Activated CD8-positive, alpha-beta T cell treated with anti-CD3 and anti-CD28 coated beads, Interleukin-2, amount 10 ng/mL, durations not matched to agents 7 days and 5 days (primary cell): Measurements from ENCODE around the gene PICK1. TPM values are rescaled to one million over a fixed set of nuclear protein-coding genes. Genes with fewer than 3 reads are reported as not detected.

Experiments used
- ATAC-seq: fragments of 150-1000 bp; cut with Tn5 transposase; one replicate; pipeline ENCODE4 v1.10.0; 2021; ENCODE audit warnings: moderate library complexity
- CTCF ChIA-PET: fragments of 350-600 bp; sonication (Branson Sonifier 250); formaldehyde crosslinking; loops from one replicate; lab custom pipeline; 2021; ENCODE audit warnings: antibody characterized with exemption; lab: Charles Lee
- POLR2A ChIA-PET: fragments of 350-600 bp; sonication (Branson Sonifier 250); formaldehyde crosslinking; loops from one replicate; lab custom pipeline; 2021; ENCODE audit warnings: antibody characterized with exemption; lab: Charles Lee
- DNase-seq: peaks from one replicate; pipeline ENCODE4 v3.0.0-alpha.2; 2020
- H3K27ac Mint-ChIP-seq: one replicate; pipeline ENCODE4 v1.8.0; 2021; ENCODE audit warnings: mild to moderate bottlenecking, mixed read lengths
- H3K27me3 Mint-ChIP-seq: one replicate; pipeline ENCODE4 v1.8.0; 2021; ENCODE audit warnings: low read depth, mixed read lengths
- H3K36me3 Mint-ChIP-seq: one replicate; pipeline ENCODE4 v1.8.0; 2021; ENCODE audit warnings: low read depth, mixed read lengths
- H3K4me1 Mint-ChIP-seq: one replicate; pipeline ENCODE4 v1.8.0; 2021; ENCODE audit warnings: low read depth, mixed read lengths
- H3K4me3 Mint-ChIP-seq: one replicate; pipeline ENCODE4 v1.8.0; 2021; ENCODE audit warnings: mild to moderate bottlenecking, mixed read lengths
- H3K9me3 Mint-ChIP-seq: one replicate; pipeline ENCODE4 v1.8.0; 2022; ENCODE audit warnings: mixed read lengths; ENCODE audit not compliant: insufficient read depth
- total RNA-seq, 2 experiments: library from RNA; stranded (reverse); gene quantifications; one replicate each; pipeline ENCODE4 v1.2.3, GENCODE V29; 2021

The PICK1 gene
- total RNA-seq, 2 experiments from 2014 or later, result 12.7 to 14.0 TPM

DNA sequence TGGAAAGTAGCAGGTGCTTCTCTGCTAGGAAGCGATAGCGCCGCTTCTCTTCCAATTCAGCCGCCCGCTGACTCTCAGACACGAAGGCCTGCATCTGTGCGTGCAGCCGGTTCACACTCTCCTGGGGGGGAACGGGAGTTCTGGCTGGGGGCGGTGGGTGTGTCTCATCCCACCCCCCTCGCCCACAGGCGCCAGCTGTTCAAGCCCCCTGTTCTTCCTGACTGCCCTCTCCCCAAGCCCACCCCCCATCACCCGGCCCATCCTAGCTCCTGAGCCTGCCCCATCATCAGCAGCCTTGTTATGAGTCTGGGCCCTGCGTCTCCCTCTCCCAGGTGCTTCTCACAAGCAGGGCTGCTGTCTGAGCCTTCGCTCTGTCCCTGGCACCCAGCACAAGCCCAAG, 39.9 kb downstream of the PICK1 start:
- POLR2A ChIA-PET, result no interaction called here
- Mint-ChIP-seq H3K27ac (no peak overlapping the region), H3K27me3 (no peaks in the 10 kb centered on the region), H3K9me3 (no peaks in the 10 kb centered on the region), H3K4me3 (no peak overlapping the region), H3K4me1 (no peaks in the 10 kb centered on the region), H3K36me3 (no peaks in the 10 kb centered on the region)
- no peak for ATAC-seq
- DNase-seq, result no peak
- CTCF ChIA-PET, result no interaction called here

GRCh38 chr22:38097557-38098409, 40.6 kb downstream of the PICK1 start:
- no peaks in the 10 kb centered on the region for H3K9me3 Mint-ChIP-seq
- ATAC-seq (no peak), DNase-seq (no peak)
- no peak overlapping the region for H3K4me3 Mint-ChIP-seq
- H3K36me3 Mint-ChIP-seq, result no peaks in the 10 kb centered on the region
- CTCF ChIA-PET, result interaction anchor here (0.9 kb wide), 1 partner anchor 46 kb away, joined by 6 read pairs; no protein-coding TSS in a partner anchor
- H3K4me1 Mint-ChIP-seq, result no peaks in the 10 kb centered on the region
- POLR2A ChIA-PET, result no interaction called here
- no peak overlapping the region for H3K27ac Mint-ChIP-seq
- no peaks in the 10 kb centered on the region for H3K27me3 Mint-ChIP-seq

DNA sequence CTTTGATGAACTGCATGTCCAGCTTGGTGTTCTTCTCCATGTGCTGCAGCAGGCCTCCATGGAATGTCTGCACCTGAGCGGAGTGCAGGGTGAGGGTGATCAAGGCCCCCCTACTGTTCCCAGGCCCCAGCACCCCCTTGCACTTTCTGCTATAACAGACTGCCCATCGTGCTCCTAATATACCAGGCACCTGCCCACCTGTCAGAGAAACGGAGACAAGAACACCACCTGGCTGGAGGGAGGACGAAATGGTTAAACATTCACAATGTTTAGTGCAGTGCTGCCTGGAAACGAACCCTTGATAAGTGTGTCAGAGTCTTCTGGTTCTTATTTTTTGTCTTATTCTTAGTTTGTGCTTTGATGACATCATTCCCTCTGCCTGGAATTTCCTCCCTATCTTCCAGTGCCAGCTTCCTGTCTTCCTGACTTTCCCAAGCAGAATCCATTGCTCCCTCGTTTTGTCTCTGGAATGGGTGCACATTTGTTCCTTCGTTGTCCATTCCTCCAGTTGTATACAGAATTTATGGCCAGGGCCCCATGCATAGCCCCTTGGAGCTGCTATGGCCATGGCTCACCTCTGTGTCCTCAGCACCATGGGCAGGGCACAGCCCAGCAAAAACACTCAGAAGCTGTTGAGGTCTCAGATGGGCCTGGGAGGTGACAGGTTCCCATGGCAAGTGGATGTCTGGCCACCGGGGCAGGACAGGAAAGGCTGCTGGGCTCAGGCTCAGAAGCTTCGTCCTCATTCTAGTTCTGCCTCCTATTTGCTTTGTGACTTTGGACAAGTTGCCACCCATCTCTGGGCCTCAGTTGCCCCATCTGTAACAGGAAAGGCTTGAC, 41.4 kb downstream of the PICK1 start:
- Mint-ChIP-seq H3K36me3 (no peaks in the 10 kb centered on the region), H3K27me3 (no peaks in the 10 kb centered on the region), H3K27ac (no peak overlapping the region), H3K9me3 (no peaks in the 10 kb centered on the region), H3K4me3 (no peak overlapping the region), H3K4me1 (no peaks in the 10 kb centered on the region)
- ATAC-seq (no peak), DNase-seq (no peak)
- ChIA-PET CTCF (interaction anchor here (0.9 kb wide), 1 partner anchor 46 kb away, joined by 6 read pairs; no protein-coding TSS in a partner anchor), POLR2A (no interaction called here)

DNA sequence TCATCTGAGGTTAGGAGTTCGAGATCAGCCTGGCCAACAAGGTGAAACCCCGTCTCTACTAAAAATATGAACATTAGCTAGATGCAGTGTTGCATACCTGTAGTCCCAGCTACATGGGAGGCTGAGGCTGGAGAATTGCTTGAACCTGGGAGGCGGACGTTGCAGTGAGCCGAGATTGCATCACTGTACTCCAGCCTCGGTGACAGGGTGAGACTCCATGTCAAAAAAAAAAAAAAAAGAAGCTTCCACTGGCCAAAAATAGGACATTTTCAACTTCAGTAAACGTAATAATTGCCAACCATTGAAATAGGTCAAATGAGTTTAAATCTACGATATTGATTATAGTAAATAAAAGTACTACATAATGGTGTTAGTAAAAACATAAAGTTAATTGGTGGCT, 46.4 kb downstream of the PICK1 start:
- H3K4me1 Mint-ChIP-seq, result peaks cover 15% of the 10 kb centered on the region
- no peak overlapping the region for H3K4me3 Mint-ChIP-seq

DNA sequence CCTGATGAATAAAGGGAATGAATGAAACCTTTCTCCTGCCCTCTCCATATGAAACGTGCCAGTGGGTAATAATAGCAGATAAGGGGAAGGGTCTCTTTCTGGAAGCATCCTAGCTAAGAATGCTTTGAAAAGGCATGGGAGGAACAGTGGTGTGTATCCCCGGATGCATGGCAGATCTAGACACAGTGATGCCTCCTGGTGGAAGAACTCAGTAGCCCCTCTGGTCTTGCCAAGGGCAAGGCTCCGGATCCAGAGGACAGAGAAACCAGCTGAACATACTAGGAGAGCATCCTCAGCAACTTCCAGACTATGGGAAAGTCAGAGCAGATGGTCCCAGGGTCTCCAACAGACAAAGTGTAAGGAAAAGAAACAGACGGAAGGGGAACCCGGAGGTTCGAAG, 46.9 kb downstream of the PICK1 start:
- no peak for ATAC-seq
- DNase-seq, result no peak
- no peak overlapping the region for H3K27ac Mint-ChIP-seq

More for the DNA sequence above, 46.4 kb downstream of the PICK1 start:
- POLR2A ChIA-PET, result no interaction called here
- ATAC-seq, result no peak
- H3K36me3 Mint-ChIP-seq, result no peaks in the 10 kb centered on the region
- H3K9me3 Mint-ChIP-seq, result no peaks in the 10 kb centered on the region
- CTCF ChIA-PET, result interaction anchor here (1.4 kb wide), 1 partner anchor 46 kb away, joined by 3 read pairs; no protein-coding TSS in a partner anchor
- DNase-seq, result no peak
- H3K27me3 Mint-ChIP-seq, result no peaks in the 10 kb centered on the region
- no peak overlapping the region for H3K27ac Mint-ChIP-seq

GRCh38 chr22:38106814-38107578, 49.8 kb downstream of the PICK1 start:
- no peaks in the 10 kb centered on the region for H3K36me3 Mint-ChIP-seq
- no peak overlapping the region for H3K27ac Mint-ChIP-seq
- ATAC-seq, result no peak
- no peaks in the 10 kb centered on the region for H3K9me3 Mint-ChIP-seq
- no peaks in the 10 kb centered on the region for H3K27me3 Mint-ChIP-seq
- ChIA-PET CTCF (interaction anchor here (0.9 to 1.4 kb wide), 2 partner anchors 14 to 55 kb away, joined by 3 to 5 read pairs; no protein-coding TSS in a partner anchor), POLR2A (no interaction called here)
- peaks cover 15% of the 10 kb centered on the region for H3K4me1 Mint-ChIP-seq
- no peak overlapping the region for H3K4me3 Mint-ChIP-seq
- no peak for DNase-seq

More for the DNA sequence above, 46.9 kb downstream of the PICK1 start:
- POLR2A ChIA-PET, result no interaction called here
- peaks cover 15% of the 10 kb centered on the region for H3K4me1 Mint-ChIP-seq
- CTCF ChIA-PET, result interaction anchor here (0.7 to 1.4 kb wide), 2 partner anchors 46 to 109 kb away, joined by 3 read pairs; no protein-coding TSS in a partner anchor
- no peaks in the 10 kb centered on the region for H3K9me3 Mint-ChIP-seq
- H3K4me3 Mint-ChIP-seq, result no peak overlapping the region
- no peaks in the 10 kb centered on the region for H3K36me3 Mint-ChIP-seq
- H3K27me3 Mint-ChIP-seq, result no peaks in the 10 kb centered on the region

GRCh38 chr22:38107692-38108515, 50.7 kb downstream of the PICK1 start:
- no peak for DNase-seq
- Mint-ChIP-seq H3K4me3 (no peak overlapping the region), H3K4me1 (peaks cover 15% of the 10 kb centered on the region), H3K27ac (no peak overlapping the region), H3K9me3 (no peaks in the 10 kb centered on the region), H3K36me3 (no peaks in the 10 kb centered on the region), H3K27me3 (no peaks in the 10 kb centered on the region)
- ATAC-seq, result no peak
- ChIA-PET POLR2A (interaction anchor here (0.6 kb wide), 1 partner anchor 138 kb away, joined by 3 read pairs; no protein-coding TSS in a partner anchor), CTCF (interaction anchor here (0.9 to 1.4 kb wide), 2 partner anchors 15 to 56 kb away, joined by 3 to 5 read pairs; no protein-coding TSS in a partner anchor)

DNA sequence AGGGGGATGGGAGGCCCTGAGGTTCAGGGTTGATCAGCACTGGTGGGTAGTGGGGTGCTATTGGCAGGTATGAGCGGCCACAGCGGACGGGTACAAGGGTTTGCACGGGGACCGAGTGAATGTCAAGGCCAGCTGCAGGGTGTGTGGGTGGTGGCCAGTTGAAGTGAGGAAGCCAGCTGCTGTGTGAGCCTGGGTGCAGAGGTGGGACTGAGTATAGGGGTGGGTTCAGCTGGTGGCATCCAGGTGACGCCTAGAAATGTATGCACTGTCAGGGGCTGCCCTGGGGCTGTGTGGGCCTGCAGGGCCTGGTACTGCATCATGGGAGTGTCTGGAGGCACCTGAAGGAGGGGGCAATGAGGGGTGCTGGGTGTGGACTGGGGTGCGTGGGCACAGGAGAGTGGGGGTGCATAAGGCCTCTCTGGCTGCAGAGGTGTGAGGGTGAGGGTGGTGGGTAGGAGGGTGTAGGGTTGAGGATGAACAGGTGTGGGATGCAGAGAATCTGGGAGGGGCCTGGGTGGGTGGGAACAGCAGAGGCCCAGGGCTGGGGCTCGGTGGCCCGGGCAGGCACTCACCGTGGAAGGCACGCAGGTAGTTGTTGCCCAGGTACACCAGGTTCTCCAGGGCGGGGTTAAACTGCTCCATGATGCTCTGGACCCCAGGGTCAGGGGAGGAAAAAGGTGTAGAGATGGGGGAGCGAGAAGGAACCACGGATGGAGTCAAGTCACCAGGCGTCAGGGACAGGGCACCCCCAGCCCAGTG, 51.5 kb downstream of the PICK1 start:
- H3K36me3 Mint-ChIP-seq, result no peaks in the 10 kb centered on the region
- H3K27me3 Mint-ChIP-seq, result no peaks in the 10 kb centered on the region
- DNase-seq (peak; percentile 32), ATAC-seq (peak; percentile 47)
- no peak overlapping the region for H3K27ac Mint-ChIP-seq
- no peaks in the 10 kb centered on the region for H3K9me3 Mint-ChIP-seq
- H3K4me3 Mint-ChIP-seq, result no peak overlapping the region
- ChIA-PET CTCF (no interaction called here), POLR2A (interaction anchor here (0.6 kb wide), 1 partner anchor 137 kb away, joined by 3 read pairs; no protein-coding TSS in a partner anchor)
- peaks cover 15% of the 10 kb centered on the region for H3K4me1 Mint-ChIP-seq

GRCh38 chr22:38109371-38110001, 52.3 kb downstream of the PICK1 start:
- H3K27ac Mint-ChIP-seq, result peak overlapping the region; percentile 76
- DNase-seq (peak; percentile 30), ATAC-seq (peak; percentile 27)
- no peaks in the 10 kb centered on the region for H3K36me3 Mint-ChIP-seq
- ChIA-PET POLR2A (no interaction called here), CTCF (no interaction called here)
- no peaks in the 10 kb centered on the region for H3K27me3 Mint-ChIP-seq
- peaks cover 12% of the 10 kb centered on the region for H3K4me1 Mint-ChIP-seq
- peak overlapping the region; percentile 40 for H3K4me3 Mint-ChIP-seq
- H3K9me3 Mint-ChIP-seq, result no peaks in the 10 kb centered on the region
